ENCODE results near the gene ETHE1.

ETHE1 gene

GRCh38 chr19:43541920-43542650 lies 15.1 kb upstream of the ETHE1 start:
- DNase-seq (ENCODE audit: low spot score) = no peak
- TF ChIP-seq, protein P1, sequence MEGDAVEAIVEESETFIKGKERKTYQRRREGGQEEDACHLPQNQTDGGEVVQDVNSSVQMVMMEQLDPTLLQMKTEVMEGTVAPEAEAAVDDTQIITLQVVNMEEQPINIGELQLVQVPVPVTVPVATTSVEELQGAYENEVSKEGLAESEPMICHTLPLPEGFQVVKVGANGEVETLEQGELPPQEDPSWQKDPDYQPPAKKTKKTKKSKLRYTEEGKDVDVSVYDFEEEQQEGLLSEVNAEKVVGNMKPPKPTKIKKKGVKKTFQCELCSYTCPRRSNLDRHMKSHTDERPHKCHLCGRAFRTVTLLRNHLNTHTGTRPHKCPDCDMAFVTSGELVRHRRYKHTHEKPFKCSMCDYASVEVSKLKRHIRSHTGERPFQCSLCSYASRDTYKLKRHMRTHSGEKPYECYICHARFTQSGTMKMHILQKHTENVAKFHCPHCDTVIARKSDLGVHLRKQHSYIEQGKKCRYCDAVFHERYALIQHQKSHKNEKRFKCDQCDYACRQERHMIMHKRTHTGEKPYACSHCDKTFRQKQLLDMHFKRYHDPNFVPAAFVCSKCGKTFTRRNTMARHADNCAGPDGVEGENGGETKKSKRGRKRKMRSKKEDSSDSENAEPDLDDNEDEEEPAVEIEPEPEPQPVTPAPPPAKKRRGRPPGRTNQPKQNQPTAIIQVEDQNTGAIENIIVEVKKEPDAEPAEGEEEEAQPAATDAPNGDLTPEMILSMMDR (IDR thresholded peaks at IDR 0.05; ENCODE audit: extremely low read depth, missing control alignments) = no peak

DNA sequence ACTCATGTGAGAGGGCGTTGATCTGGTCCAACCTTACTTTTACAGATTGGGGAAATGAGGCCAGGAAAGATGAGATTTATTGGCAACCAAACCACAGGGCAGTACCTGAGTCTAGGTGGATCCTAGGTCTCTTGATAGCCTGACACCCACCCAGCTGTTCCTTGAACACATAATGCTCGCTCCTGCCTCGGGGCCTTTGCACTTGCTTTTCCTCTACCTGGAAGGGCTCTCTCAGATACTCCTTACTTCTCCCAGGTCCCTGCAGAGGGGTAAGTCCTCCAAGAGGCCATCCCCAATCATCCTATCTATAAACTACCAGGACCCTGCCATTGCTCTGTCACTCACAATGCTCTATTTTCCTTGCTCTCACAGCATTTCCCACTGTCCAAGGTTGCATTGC lies 13.4 kb upstream of the ETHE1 start:
- DNase-seq (ENCODE audit: low spot score) = no peak
- TF ChIP-seq, protein P1 (IDR thresholded peaks at IDR 0.05; ENCODE audit: extremely low read depth, missing control alignments) = no peak

- TF ChIP-seq, protein P1 (IDR thresholded peaks at IDR 0.05; ENCODE audit: extremely low read depth, missing control alignments) = no peak
Measured at GRCh38 chr19:43538922-43539321, 11.9 kb upstream of the ETHE1 start.

DNA sequence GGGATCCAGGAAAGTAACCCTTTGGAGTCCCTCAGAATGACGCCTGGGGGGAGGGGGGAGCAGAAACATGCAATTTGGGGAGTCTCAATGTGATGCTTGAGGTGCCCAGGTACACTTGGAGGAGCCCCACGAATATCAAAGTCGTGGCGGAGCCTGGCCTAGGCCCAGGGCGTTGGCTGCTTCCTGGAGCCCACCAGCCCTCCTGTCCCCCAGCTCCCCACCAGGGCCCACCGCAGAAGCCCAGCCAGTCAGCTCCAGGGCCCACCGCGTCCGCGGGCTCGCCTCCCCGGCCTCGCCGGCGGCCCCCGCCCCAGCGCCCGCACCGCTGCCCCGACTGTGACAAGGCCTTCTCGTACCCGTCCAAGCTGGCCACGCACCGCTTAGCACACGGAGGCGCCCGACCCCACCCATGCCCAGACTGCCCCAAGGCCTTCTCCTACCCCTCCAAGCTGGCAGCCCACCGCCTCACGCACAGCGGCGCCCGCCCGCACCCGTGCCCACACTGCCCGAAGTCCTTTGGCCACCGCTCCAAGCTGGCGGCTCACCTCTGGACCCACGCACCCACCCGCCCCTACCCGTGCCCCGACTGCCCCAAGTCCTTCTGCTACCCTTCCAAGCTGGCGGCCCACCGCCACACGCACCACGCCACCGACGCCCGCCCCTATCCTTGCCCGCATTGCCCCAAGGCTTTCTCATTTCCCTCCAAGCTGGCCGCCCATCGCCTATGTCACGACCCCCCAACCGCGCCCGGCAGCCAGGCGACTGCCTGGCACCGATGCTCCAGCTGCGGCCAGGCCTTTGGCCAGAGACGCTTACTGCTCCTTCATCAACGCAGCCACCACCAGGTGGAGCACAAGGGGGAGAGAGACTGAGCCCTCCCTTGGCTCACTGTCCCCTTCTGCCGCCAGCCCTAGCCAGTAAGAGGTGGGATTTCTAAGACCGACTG lies 8.1 kb upstream of the ETHE1 start:
- TF ChIP-seq, protein P1 (IDR thresholded peaks at IDR 0.05; ENCODE audit: extremely low read depth, missing control alignments) = no peak
- DNase-seq (ENCODE audit: low spot score) = no peak

More at GRCh38 chr19:43538922-43539321, 11.9 kb upstream of the ETHE1 start:
- no peak for DNase-seq (ENCODE audit: low spot score)

DNA sequence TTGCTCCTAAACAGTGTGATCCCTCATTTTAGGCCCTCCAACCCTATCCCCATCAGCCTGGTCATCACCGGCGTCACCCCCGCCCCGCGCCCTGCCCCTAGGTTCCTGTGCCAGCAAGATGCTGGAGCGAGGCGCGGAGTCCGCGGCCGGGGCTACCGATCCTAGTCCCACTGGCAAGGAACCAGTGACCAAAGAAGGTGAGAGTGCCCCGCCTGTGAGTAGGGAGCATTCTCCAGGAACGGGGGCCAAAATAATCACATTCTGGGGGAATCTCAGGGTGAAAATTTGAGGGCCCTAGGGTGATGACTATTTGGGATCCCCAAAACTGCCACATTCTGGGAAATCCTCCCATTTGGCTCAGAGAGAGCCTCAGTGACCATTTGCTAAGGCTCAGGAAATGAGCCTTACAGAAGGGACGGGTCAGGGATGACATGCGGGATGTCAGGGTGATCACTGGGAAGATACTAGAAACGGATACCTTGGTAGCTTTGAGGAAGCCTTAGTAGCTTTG lies 7.4 kb upstream of the ETHE1 start:
- DNase-seq (ENCODE audit: low spot score) = no peak

GRCh38 chr19:43533546-43534304 lies 6.7 kb upstream of the ETHE1 start:
- TF ChIP-seq, protein P1 (IDR thresholded peaks at IDR 0.05; ENCODE audit: extremely low read depth, missing control alignments) = no peak

More for the DNA sequence above, 7.4 kb upstream of the ETHE1 start:
- TF ChIP-seq, protein P1 (IDR thresholded peaks at IDR 0.05; ENCODE audit: extremely low read depth, missing control alignments) = no peak

More at GRCh38 chr19:43533546-43534304, 6.7 kb upstream of the ETHE1 start:
- DNase-seq (ENCODE audit: low spot score) = peak; percentile 98

All from GM20000 (cell line).